Measurements from ENCODE around the gene FCN1.
"Not testable (repeated sequence)": the region's sequence is repeated elsewhere in the genome, so short reads cannot be mapped to it uniquely, and the experiment has no call there.

Gene FCN1

GRCh38 chr9:134917431-134918373 is at the start of gene FCN1:
FCN1 (minus strand) TSS chr9:134917912; CDS start chr9:134917871, 41 bp downstream.
- DNase-seq, result no peak

GRCh38 chr9:134966697-134967546 is 49.2 kb upstream of the FCN1 start:
- no peak for DNase-seq

- no peak for DNase-seq
These were observed 48.6 kb upstream of the FCN1 start for GRCh38 chr9:134966270-134966669.

GRCh38 chr9:134965851-134966250 is 48.1 kb upstream of the FCN1 start:
- no peak for DNase-seq

- DNase-seq, result no peak
These were observed 47.7 kb upstream of the FCN1 start for GRCh38 chr9:134965411-134965810.

GRCh38 chr9:134964271-134965055 is 46.8 kb upstream of the FCN1 start:
- no peak for DNase-seq

GRCh38 chr9:134963546-134963945 is 45.8 kb upstream of the FCN1 start:
- DNase-seq, result no peak

GRCh38 chr9:134962973-134963364 is 45.3 kb upstream of the FCN1 start:
- DNase-seq, result no peak

GRCh38 chr9:134962065-134962972 is 44.6 kb upstream of the FCN1 start:
- no peak for DNase-seq

- no peak for DNase-seq
These were observed 43.8 kb upstream of the FCN1 start for GRCh38 chr9:134961331-134962064.

- no peak for DNase-seq
These were observed 43.0 kb upstream of the FCN1 start for GRCh38 chr9:134960701-134961181.

GRCh38 chr9:134959971-134960310 is 42.2 kb upstream of the FCN1 start:
- DNase-seq, result no peak

- DNase-seq, result no peak
These were observed 41.6 kb upstream of the FCN1 start for GRCh38 chr9:134959126-134959970.

- DNase-seq, result no peak
These were observed 40.2 kb upstream of the FCN1 start for GRCh38 chr9:134957945-134958227.

- no peak for DNase-seq
These were observed 39.6 kb upstream of the FCN1 start for GRCh38 chr9:134957165-134957944.

- DNase-seq, result not testable (repeated sequence)
These were observed 38.7 kb upstream of the FCN1 start for GRCh38 chr9:134956387-134956786.

- no peak for DNase-seq
These were observed 38.1 kb upstream of the FCN1 start for GRCh38 chr9:134955801-134956200.

- DNase-seq, result no peak
These were observed 37.4 kb upstream of the FCN1 start for GRCh38 chr9:134955156-134955555.

- no peak for DNase-seq
These were observed 34.3 kb upstream of the FCN1 start for GRCh38 chr9:134951994-134952393.

All from activated CD4-positive, alpha-beta T cell treated with anti-CD3 and anti-CD28 coated beads for 4 hours (primary cell).